Measurements from ENCODE around the gene GSG1L2.

DNA sequence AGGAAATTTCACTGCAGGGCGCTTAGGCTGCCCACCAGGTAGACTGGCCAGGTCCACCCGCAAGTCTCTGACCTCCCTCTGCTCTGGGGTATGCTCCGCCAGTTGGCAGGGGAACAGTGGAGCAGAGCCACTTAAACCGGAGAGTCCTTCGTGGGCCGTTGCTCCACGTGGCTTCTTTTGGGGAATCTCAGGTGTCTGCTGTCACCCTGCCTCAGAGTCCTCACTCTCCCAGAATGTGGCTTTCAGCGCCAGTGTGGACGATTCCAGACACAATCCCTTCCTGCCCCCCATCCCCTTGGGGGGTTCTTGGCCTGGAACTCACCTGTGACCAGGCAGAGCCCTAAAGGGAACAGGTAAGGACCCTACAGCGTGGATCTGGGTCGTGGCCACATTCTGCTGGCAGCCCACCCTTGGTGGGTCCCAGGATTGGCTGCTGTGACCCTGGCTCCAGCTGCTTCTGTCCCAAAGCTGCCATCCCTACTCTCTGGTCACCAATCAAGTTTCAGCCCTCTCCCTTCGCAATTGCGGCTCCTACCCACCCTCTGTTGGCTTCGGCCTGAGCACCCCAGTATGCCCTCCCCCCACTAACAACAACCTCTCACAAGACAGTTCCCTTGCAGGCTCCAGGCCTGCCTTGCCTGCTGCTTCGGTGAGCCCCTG, 52.7 kb downstream of the GSG1L2 start:
- TF ChIP-seq CTCF (IDR thresholded peaks at IDR 0.05; ENCODE audit: poor library complexity) (no peak), EZH2 (IDR thresholded peaks at IDR 0.05; ENCODE audit: borderline replicate concordance) (no peak)

Data from hepatocyte (in vitro differentiated cells).